WTC11 (cell line): ENCODE measurements around the gene SVIP. TPM values are rescaled to one million over a fixed set of nuclear protein-coding genes. Genes with fewer than 3 reads are reported as not detected.
A peak's percentile ranks its signal among the peaks of the same experiment; 100 is the strongest.

Experiments used
- ATAC-seq: fragments of 200-7000 bp; cut with Tn5 transposase; 2 replicates; pipeline ENCODE4 v1.10.0; 2021; ENCODE audit warnings: mild to moderate bottlenecking, moderate library complexity
- CTCF ChIA-PET: fragments of 300-600 bp; sonication (Branson Sonifier 250); formaldehyde crosslinking; loops from one replicate; lab custom pipeline; 2021; ENCODE audit warnings: antibody characterized with exemption; lab: Charles Lee
- POLR2A ChIA-PET: fragments of 350-600 bp; sonication (Branson Sonifier 250); formaldehyde crosslinking; loops from one replicate; lab custom pipeline; 2021; ENCODE audit warnings: antibody characterized with exemption; lab: Charles Lee
- DNase-seq: peaks from one replicate; pipeline ENCODE4 v3.0.0; 2021; ENCODE audit warnings: low spot score
- H3K27ac Mint-ChIP-seq: 2 replicates; pipeline ENCODE4 v1.8.0; 2021; ENCODE audit warnings: mixed read lengths
- H3K27me3 Mint-ChIP-seq: 2 replicates; pipeline ENCODE4 v1.8.0; 2021; ENCODE audit warnings: low read depth, mild to moderate bottlenecking, moderate library complexity, mixed read lengths
- H3K36me3 Mint-ChIP-seq: 2 replicates; pipeline ENCODE4 v1.8.0; 2021; ENCODE audit warnings: mixed read lengths
- H3K4me1 Mint-ChIP-seq: 2 replicates; pipeline ENCODE4 v1.8.0; 2022; ENCODE audit warnings: mixed read lengths
- H3K4me3 Mint-ChIP-seq: 2 replicates; pipeline ENCODE4 v1.8.0; 2021; ENCODE audit warnings: mild to moderate bottlenecking, moderate library complexity, mixed read lengths
- H3K9me3 Mint-ChIP-seq: 2 replicates; pipeline ENCODE4 v1.8.0; 2021; ENCODE audit warnings: mixed read lengths
- FOXP1 ChIP-seq: sonication (generic); formaldehyde crosslinking; IDR thresholded peaks from 2 replicates; pipeline ENCODE4 v1.8.0; 2022; ENCODE audit warnings: missing genetic modification reagents, mild to moderate bottlenecking, moderate library complexity, borderline replicate concordance
- MXD4 ChIP-seq: fragments of 250-450 bp; sonication (Bioruptor Pico); IDR thresholded peaks from 2 replicates; pipeline ENCODE4 v1.8.0; 2021; ENCODE audit warnings: mild to moderate bottlenecking, moderate library complexity, borderline replicate concordance
- NFATC4 ChIP-seq: fragments of 250-450 bp; sonication (Bioruptor Pico); IDR thresholded peaks from 2 replicates; pipeline ENCODE4 v1.9.0; 2021; ENCODE audit warnings: mild to moderate bottlenecking
- SMAD3 ChIP-seq: sonication (generic); formaldehyde crosslinking; IDR thresholded peaks from 2 replicates; pipeline ENCODE4 v1.8.0; 2022; ENCODE audit warnings: missing genetic modification reagents, mild to moderate bottlenecking, borderline replicate concordance
- TP53 ChIP-seq: sonication (generic); formaldehyde crosslinking; IDR thresholded peaks from 2 replicates; pipeline ENCODE4 v1.8.1; 2023; ENCODE audit warnings: mild to moderate bottlenecking, missing genetic modification reagents
- ZNF138 ChIP-seq: sonication (generic); formaldehyde crosslinking; conservative IDR thresholded peaks from 2 replicates; pipeline ENCODE4 v1.8.1; 2022; ENCODE audit warnings: mild to moderate bottlenecking, moderate library complexity, missing genetic modification reagents
- ZNF317 ChIP-seq: sonication (generic); formaldehyde crosslinking; IDR thresholded peaks from 2 replicates; pipeline ENCODE4 v1.8.1; 2023; ENCODE audit warnings: low read depth, mild to moderate bottlenecking, moderate library complexity, missing genetic modification reagents, borderline replicate concordance
- ZNF416 ChIP-seq: fragments of 250-450 bp; sonication (Bioruptor Pico); IDR thresholded peaks from 2 replicates; pipeline ENCODE4 v1.9.0; 2021; ENCODE audit warnings: mild to moderate bottlenecking, inconsistent platforms
- total RNA-seq: library from RNA; stranded (reverse); gene quantifications from 3 replicates; pipeline ENCODE4 v1.2.3, GENCODE V29; 2021
- TF ChIP-seq, protein P1 (sequence below): fragments of 250-450 bp; sonication (Bioruptor Pico); IDR thresholded peaks from 2 replicates; pipeline ENCODE4 v1.9.0; 2021; ENCODE audit warnings: mild to moderate bottlenecking
- TF ChIP-seq, protein P2 (sequence below): fragments of 200-600 bp; IDR thresholded peaks from 2 replicates; pipeline ENCODE4 v1.8.0; 2022; ENCODE audit warnings: antibody characterized with exemption
- TF ChIP-seq, protein P3 (sequence below): sonication (generic); formaldehyde crosslinking; IDR thresholded peaks from 2 replicates; pipeline ENCODE4 v1.8.1; 2023; ENCODE audit warnings: mild to moderate bottlenecking, missing genetic modification reagents
- TF ChIP-seq, protein P4 (sequence below): fragments of 250-450 bp; sonication (Bioruptor Pico); IDR thresholded peaks from 2 replicates; pipeline ENCODE4 v1.9.0; 2021; ENCODE audit warnings: moderate library complexity, mild to moderate bottlenecking, inconsistent platforms, borderline replicate concordance
- TF ChIP-seq, protein P5 (sequence below): fragments of 250-450 bp; sonication (Bioruptor Pico); conservative IDR thresholded peaks from 2 replicates; pipeline ENCODE4 v1.9.0; 2021; ENCODE audit warnings: mild to moderate bottlenecking
- TF ChIP-seq, protein P6 (sequence below): sonication (generic); formaldehyde crosslinking; IDR thresholded peaks from 2 replicates; pipeline ENCODE4 v1.8.1; 2023; ENCODE audit warnings: mild to moderate bottlenecking, missing genetic modification reagents, moderate library complexity
- TF ChIP-seq, protein P7 (sequence below): sonication (generic); formaldehyde crosslinking; IDR thresholded peaks from 2 replicates; pipeline ENCODE4 v1.8.1; 2023; ENCODE audit warnings: mild to moderate bottlenecking, moderate library complexity, missing genetic modification reagents

The SVIP gene
- total RNA-seq, 1 experiment from 2014 or later: 9.1 TPM

DNA sequence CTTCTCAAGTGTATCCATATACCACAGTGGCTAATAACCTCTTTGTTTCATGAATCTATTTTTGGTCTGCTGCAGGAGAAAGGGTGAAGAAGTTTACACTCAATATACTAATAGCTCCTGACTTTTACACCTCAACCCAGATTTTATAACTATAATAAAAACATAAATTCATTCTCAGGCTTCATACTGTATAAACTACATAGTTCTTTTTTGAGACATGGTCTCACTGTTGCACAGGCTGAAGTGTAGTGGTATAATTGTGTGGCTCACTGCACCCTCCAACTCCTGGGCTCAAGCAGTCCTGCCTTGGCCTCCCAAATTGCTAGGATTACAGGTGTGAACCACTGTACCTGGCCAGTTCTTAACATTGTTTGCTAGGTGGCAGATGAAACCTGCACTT is 48.4 kb upstream of the SVIP start:
- Mint-ChIP-seq H3K4me3 (no peak overlapping the region), H3K4me1 (0 out of 2 replicates have a peak, but pooled peaks cover 4% of the 10 kb centered on the region), H3K27ac (no peak overlapping the region), H3K27me3 (no peaks in the 10 kb centered on the region; the same call in 1 of the 2 replicates), H3K9me3 (no peaks in the 10 kb centered on the region), H3K36me3 (no peaks in the 10 kb centered on the region)
- POLR2A ChIA-PET: interaction anchor here (0.6 kb wide), 1 partner anchor 969 kb away, joined by 3 read pairs; no protein-coding TSS in a partner anchor
- CTCF ChIA-PET: interaction anchor here (1.1 kb wide), 1 partner anchor 143 kb away, joined by 3 read pairs; no protein-coding TSS in a partner anchor
- TF ChIP-seq, protein P1, sequence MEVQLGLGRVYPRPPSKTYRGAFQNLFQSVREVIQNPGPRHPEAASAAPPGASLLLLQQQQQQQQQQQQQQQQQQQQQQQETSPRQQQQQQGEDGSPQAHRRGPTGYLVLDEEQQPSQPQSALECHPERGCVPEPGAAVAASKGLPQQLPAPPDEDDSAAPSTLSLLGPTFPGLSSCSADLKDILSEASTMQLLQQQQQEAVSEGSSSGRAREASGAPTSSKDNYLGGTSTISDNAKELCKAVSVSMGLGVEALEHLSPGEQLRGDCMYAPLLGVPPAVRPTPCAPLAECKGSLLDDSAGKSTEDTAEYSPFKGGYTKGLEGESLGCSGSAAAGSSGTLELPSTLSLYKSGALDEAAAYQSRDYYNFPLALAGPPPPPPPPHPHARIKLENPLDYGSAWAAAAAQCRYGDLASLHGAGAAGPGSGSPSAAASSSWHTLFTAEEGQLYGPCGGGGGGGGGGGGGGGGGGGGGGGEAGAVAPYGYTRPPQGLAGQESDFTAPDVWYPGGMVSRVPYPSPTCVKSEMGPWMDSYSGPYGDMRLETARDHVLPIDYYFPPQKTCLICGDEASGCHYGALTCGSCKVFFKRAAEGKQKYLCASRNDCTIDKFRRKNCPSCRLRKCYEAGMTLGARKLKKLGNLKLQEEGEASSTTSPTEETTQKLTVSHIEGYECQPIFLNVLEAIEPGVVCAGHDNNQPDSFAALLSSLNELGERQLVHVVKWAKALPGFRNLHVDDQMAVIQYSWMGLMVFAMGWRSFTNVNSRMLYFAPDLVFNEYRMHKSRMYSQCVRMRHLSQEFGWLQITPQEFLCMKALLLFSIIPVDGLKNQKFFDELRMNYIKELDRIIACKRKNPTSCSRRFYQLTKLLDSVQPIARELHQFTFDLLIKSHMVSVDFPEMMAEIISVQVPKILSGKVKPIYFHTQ (CRISPR knock-in tag): no peak
- TF ChIP-seq NFATC4 (CRISPR knock-in tag): no peak
- ATAC-seq (no peak), DNase-seq (no peak)

DNA sequence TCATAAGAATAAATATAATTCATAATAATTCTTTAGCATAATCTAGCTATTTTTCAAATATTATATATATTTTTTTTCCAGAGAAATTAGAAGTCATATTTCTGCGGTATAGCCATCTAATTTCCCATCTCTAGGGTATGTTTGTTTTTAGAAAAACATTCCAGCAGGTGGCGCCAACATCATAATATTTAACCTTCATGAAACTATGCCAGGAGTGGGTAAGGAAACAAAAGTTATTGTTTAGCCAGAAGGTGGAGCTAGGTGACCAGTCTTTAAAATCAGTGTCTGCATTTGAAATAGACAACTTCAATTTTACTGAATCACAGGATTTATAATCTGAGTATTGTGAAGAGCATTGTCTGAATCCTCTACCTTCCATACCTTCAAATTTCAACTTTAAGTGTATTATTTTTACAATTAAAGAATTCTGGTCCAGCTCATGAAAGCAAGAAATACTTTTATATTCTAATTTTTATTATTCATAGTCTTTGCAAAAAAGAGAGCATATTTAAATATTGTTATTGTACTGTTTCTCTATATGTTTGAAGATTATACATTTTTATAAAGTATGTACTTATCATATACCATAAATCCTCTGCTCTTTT is 46.4 kb upstream of the SVIP start:
- Mint-ChIP-seq H3K27ac (no peak overlapping the region), H3K27me3 (no peaks in the 10 kb centered on the region; the same call in 1 of the 2 replicates), H3K4me1 (0 out of 2 replicates have a peak, but pooled peaks cover 4% of the 10 kb centered on the region), H3K36me3 (no peaks in the 10 kb centered on the region), H3K4me3 (no peak overlapping the region), H3K9me3 (no peaks in the 10 kb centered on the region)
- peak; percentile 83 for ATAC-seq
- ChIA-PET POLR2A (no interaction called here), CTCF (interaction anchor here (0.5 to 1.9 kb wide), 25 partner anchors 9 to 691 kb away, joined by 3 to 20 read pairs (median 4); partner anchors contain the start of gene SVIP)
- TF ChIP-seq, protein P2, sequence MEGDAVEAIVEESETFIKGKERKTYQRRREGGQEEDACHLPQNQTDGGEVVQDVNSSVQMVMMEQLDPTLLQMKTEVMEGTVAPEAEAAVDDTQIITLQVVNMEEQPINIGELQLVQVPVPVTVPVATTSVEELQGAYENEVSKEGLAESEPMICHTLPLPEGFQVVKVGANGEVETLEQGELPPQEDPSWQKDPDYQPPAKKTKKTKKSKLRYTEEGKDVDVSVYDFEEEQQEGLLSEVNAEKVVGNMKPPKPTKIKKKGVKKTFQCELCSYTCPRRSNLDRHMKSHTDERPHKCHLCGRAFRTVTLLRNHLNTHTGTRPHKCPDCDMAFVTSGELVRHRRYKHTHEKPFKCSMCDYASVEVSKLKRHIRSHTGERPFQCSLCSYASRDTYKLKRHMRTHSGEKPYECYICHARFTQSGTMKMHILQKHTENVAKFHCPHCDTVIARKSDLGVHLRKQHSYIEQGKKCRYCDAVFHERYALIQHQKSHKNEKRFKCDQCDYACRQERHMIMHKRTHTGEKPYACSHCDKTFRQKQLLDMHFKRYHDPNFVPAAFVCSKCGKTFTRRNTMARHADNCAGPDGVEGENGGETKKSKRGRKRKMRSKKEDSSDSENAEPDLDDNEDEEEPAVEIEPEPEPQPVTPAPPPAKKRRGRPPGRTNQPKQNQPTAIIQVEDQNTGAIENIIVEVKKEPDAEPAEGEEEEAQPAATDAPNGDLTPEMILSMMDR: peak; percentile 53
- TF ChIP-seq, protein P3, sequence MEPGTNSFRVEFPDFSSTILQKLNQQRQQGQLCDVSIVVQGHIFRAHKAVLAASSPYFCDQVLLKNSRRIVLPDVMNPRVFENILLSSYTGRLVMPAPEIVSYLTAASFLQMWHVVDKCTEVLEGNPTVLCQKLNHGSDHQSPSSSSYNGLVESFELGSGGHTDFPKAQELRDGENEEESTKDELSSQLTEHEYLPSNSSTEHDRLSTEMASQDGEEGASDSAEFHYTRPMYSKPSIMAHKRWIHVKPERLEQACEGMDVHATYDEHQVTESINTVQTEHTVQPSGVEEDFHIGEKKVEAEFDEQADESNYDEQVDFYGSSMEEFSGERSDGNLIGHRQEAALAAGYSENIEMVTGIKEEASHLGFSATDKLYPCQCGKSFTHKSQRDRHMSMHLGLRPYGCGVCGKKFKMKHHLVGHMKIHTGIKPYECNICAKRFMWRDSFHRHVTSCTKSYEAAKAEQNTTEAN (CRISPR knock-in tag): no peak
- peak; percentile 44 for DNase-seq

DNA sequence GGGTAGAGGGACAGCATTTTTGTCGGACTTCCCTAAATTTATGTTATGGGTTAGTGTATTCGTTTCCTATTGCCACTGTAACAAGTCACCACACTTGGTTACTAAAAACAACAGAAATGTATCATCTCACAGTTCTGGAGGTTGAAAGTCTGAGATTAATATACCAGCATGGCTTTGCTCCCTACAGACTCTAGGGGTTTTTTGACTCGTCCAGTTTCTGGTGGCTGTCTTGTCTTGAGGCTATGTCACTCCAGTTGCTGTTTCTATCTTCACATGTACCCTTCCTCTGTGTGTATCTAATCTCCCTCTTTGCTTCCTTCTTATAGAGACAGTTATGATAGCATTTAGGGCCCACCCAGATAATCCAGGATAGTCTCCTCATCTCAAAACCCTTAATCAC is 39.7 kb upstream of the SVIP start:
- ATAC-seq (no peak), DNase-seq (no peak)
- peaks cover 3% of the 10 kb centered on the region for H3K9me3 Mint-ChIP-seq
- H3K4me1 Mint-ChIP-seq: no peaks in the 10 kb centered on the region
- H3K27ac Mint-ChIP-seq: no peak overlapping the region
- CTCF ChIA-PET: no interaction called here
- no peaks in the 10 kb centered on the region for H3K36me3 Mint-ChIP-seq
- no peaks in the 10 kb centered on the region; the same call in 1 of the 2 replicates for H3K27me3 Mint-ChIP-seq
- H3K4me3 Mint-ChIP-seq: no peak overlapping the region
- POLR2A ChIA-PET: no interaction called here
- TF ChIP-seq, protein P4, sequence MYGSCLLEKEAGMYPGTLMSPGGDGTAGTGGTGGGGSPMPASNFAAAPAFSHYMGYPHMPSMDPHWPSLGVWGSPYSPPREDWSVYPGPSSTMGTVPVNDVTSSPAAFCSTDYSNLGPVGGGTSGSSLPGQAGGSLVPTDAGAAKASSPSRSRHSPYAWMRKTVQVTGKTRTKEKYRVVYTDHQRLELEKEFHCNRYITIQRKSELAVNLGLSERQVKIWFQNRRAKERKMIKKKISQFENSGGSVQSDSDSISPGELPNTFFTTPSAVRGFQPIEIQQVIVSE (CRISPR knock-in tag): no peak
- no peak for TF ChIP-seq MXD4 (CRISPR knock-in tag)
- TF ChIP-seq, protein P5, sequence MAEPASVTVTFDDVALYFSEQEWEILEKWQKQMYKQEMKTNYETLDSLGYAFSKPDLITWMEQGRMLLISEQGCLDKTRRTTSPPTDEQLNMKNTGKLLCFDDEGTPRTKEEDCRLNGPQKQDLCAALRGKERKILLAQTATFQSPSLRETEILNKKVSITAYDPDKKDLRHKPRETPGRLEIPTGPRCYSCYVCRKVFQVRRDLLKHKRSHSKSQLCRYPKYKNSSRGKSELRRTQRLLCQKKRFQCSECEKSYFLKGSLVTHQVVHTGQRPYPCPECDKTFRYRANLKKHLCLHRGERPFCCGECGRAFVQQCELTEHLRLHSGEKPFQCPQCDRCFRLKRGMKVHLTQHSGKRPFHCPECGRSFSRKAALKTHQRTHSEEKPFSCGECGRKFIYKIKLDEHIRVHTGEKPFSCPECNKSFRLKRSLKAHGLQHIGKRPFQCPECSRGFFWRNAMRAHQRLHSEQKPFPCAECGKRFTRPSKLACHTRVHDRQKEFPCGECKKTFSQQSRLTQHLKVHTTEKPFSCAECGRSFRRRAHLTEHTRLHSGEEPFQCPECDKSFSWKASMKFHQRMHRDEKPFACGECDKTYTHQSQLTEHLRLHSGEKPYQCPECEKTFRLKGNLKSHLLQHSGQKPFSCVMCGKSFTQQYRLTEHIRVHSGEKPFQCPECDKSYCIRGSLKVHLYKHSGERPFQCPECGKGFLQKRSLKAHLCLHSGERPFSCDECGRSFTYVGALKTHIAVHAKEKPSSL (CRISPR knock-in tag): no peak
- TF ChIP-seq ZNF138 (CRISPR knock-in tag): no peak
- TF ChIP-seq, protein P6, sequence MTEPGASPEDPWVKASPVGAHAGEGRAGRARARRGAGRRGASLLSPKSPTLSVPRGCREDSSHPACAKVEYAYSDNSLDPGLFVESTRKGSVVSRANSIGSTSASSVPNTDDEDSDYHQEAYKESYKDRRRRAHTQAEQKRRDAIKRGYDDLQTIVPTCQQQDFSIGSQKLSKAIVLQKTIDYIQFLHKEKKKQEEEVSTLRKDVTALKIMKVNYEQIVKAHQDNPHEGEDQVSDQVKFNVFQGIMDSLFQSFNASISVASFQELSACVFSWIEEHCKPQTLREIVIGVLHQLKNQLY (CRISPR knock-in tag): no peak
- TF ChIP-seq TP53 (CRISPR knock-in tag): no peak
- TF ChIP-seq ZNF317 (CRISPR knock-in tag): no peak
- TF ChIP-seq SMAD3: no peak
- TF ChIP-seq ZNF416 (CRISPR knock-in tag): no peak
- TF ChIP-seq, protein P1 (CRISPR knock-in tag): no peak
- TF ChIP-seq, protein P7, sequence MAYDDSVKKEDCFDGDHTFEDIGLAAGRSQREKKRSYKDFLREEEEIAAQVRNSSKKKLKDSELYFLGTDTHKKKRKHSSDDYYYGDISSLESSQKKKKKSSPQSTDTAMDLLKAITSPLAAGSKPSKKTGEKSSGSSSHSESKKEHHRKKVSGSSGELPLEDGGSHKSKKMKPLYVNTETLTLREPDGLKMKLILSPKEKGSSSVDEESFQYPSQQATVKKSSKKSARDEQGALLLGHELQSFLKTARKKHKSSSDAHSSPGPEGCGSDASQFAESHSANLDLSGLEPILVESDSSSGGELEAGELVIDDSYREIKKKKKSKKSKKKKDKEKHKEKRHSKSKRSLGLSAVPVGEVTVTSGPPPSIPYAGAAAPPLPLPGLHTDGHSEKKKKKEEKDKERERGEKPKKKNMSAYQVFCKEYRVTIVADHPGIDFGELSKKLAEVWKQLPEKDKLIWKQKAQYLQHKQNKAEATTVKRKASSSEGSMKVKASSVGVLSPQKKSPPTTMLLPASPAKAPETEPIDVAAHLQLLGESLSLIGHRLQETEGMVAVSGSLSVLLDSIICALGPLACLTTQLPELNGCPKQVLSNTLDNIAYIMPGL (CRISPR knock-in tag): no peak
- no peak for TF ChIP-seq FOXP1
